GM06990 (cell line): ENCODE results near the gene PPP1R10.
A peak's percentile ranks its signal among the peaks of the same experiment; 100 is the strongest.
"Not testable (repeated sequence)": the region's sequence is repeated elsewhere in the genome, so short reads cannot be mapped to it uniquely, and the experiment has no call there.

Experiments used
- DNase-seq: peaks from one replicate; pipeline ENCODE4 v3.0.0-alpha.2; 2011; ENCODE audit not compliant: insufficient read length; ENCODE audit errors: extremely low read depth
- H3K27me3 ChIP-seq: replicated peaks from 2 replicates; pipeline ENCODE4 v1.6.0; 2011; ENCODE audit warnings: low read length; ENCODE audit not compliant: control insufficient read depth, insufficient read depth
- H3K36me3 ChIP-seq: 2 replicates; pipeline ENCODE4 v1.5.1; 2011; ENCODE audit warnings: low read length; ENCODE audit not compliant: control insufficient read depth, insufficient read depth
- H3K4me3 ChIP-seq: replicated peaks from 2 replicates; pipeline ENCODE4 v1.5.1; 2011; ENCODE audit warnings: low read depth, mild to moderate bottlenecking, control low read depth, low read length
- CTCF ChIP-seq: IDR thresholded peaks from 2 replicates; pipeline ENCODE4 v1.5.1; 2011; ENCODE audit warnings: low read length, control low read depth, mild to moderate bottlenecking, inconsistent platforms; ENCODE audit not compliant: insufficient read depth, poor library complexity, severe bottlenecking

PPP1R10 gene

GRCh38 chr6:30598912-30599624 lies 18.0 kb downstream of the PPP1R10 start:
- Histone ChIP-seq H3K27me3 (no peaks in the 10 kb centered on the region), H3K4me3 (no peak overlapping the region), H3K36me3 (peaks cover 37% of the 10 kb centered on the region)
- DNase-seq: no peak
- TF ChIP-seq CTCF: no peak

GRCh38 chr6:30597315-30598144 lies 19.5 kb downstream of the PPP1R10 start:
- H3K4me3 ChIP-seq, H3K27me3 ChIP-seq: not testable (repeated sequence)
- DNase-seq: peak; percentile 47
- TF ChIP-seq CTCF: peak; percentile 77
- peaks cover 25% of the 10 kb centered on the region for H3K36me3 ChIP-seq

GRCh38 chr6:30592287-30592686 lies 24.8 kb downstream of the PPP1R10 start:
- peaks cover 26% of the 10 kb centered on the region for H3K36me3 ChIP-seq
- TF ChIP-seq CTCF: no peak
- H3K27me3 ChIP-seq: no peaks in the 10 kb centered on the region
- DNase-seq: no peak
- H3K4me3 ChIP-seq: no peak overlapping the region

- DNase-seq: no peak
- H3K27me3 ChIP-seq: no peaks in the 10 kb centered on the region
- no peak overlapping the region for H3K4me3 ChIP-seq
- TF ChIP-seq CTCF: no peak
- peaks cover 33% of the 10 kb centered on the region for H3K36me3 ChIP-seq
Observed at GRCh38 chr6:30591008-30591407, 26.0 kb downstream of the PPP1R10 start.

GRCh38 chr6:30590509-30590908 lies 26.5 kb downstream of the PPP1R10 start:
- Histone ChIP-seq H3K27me3 (no peaks in the 10 kb centered on the region), H3K36me3 (peaks cover 36% of the 10 kb centered on the region), H3K4me3 (no peak overlapping the region)
- TF ChIP-seq CTCF: no peak
- no peak for DNase-seq
